GM18868 (cell line): ENCODE results near the gene AP4S1.
"Not testable (repeated sequence)": the region's sequence is repeated elsewhere in the genome, so short reads cannot be mapped to it uniquely, and the experiment has no call there.

Experiments
- ATAC-seq: cut with Tn5 transposase; IDR thresholded peaks from one replicate; pipeline ENCODE4 v1.9.1; 2021; ENCODE audit warnings: mild to moderate bottlenecking, moderate library complexity; ENCODE audit not compliant: unreplicated experiment

Gene AP4S1

GRCh38 chr14:31083781-31084180 lies 58.3 kb downstream of the AP4S1 start:
- ATAC-seq = no peak

DNA sequence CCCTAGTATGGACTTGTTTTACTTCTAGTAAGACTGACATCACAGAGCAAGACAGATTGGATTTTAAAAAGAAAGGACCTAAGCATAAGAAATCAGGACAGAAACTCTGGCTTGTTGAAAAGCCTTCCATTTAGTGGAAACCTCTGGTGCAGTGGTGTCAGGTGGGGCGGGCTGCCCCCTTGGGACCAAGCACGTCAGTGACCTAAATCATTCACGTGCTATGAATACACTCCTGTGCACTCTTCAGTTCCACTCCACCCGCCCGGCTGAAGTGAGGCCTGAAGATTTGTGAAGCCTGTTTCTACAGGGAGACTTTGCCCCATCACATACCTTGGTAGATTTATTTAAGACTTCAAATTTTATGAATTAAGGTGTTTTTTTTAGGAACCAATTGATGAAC lies 58.9 kb downstream of the AP4S1 start:
- ATAC-seq = peak; percentile 95

GRCh38 chr14:31085027-31085426 lies 59.6 kb downstream of the AP4S1 start:
- ATAC-seq = no peak

GRCh38 chr14:31086466-31086865 lies 61.0 kb downstream of the AP4S1 start:
- ATAC-seq = not testable (repeated sequence)

DNA sequence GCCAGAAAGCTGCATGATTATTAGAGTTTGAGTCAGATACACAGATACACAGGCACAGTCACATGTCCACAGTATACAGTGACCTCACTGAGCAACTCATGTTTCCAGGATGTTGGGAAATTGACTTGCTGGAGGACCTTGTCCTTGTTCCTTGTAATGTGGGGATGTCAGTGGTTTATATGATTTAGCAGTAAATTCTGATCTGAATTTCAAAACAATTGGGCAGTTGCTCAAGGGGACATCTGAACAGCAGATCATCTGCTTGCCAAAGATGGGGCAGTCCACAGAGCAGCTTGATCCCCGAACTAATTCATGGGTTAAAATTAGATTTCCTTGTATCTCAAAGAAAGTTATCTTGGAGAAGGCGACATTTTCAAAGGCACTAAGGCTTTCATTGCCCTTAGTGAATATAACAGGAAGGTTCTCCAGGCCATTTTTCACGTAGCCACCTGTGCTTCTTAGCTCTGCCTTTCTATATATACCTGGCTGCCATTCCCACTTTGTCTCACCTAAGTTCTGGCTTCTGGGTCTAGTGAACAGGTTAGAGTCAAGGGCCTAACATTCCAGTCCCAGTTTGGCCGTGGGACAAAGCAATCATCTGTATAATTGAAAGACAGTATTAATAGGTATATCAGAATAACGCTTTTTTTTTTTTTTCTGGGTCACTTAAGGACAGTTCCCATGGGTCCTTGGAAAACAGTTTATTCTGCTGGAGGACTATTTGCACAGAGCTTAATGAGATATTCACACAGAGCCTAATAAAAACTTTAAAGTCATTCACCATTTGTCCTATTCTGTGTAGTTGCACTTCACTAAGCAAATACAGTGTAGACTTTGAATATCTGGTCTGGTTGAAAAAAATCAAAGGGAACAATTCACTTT lies 65.7 kb downstream of the AP4S1 start:
- ATAC-seq = no peak

DNA sequence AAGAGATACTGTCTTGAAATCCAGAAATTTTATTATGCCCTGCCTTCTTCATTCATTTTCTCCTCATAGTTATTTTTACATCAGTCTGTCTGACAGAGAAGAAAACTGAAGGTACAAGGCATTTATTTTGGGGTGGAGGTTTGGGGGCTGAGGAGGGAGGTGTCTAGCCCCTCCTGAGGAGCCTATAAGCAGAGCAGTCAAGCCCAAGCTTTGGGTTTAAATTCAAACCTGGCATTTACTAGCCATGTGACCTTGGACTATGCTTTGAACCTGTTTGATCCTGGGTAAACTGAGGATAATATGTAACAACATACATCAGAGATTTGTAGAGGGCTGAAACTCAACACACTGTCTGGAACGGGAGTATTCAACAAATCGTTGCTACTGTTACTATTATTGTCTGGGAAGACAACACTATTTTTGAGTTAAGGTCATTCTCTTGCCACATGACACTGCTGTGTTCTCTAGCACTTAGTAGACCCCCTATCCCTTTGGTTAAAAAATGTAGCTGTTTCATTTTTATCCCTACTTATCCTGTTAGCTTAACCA lies 66.8 kb downstream of the AP4S1 start:
- no peak for ATAC-seq

DNA sequence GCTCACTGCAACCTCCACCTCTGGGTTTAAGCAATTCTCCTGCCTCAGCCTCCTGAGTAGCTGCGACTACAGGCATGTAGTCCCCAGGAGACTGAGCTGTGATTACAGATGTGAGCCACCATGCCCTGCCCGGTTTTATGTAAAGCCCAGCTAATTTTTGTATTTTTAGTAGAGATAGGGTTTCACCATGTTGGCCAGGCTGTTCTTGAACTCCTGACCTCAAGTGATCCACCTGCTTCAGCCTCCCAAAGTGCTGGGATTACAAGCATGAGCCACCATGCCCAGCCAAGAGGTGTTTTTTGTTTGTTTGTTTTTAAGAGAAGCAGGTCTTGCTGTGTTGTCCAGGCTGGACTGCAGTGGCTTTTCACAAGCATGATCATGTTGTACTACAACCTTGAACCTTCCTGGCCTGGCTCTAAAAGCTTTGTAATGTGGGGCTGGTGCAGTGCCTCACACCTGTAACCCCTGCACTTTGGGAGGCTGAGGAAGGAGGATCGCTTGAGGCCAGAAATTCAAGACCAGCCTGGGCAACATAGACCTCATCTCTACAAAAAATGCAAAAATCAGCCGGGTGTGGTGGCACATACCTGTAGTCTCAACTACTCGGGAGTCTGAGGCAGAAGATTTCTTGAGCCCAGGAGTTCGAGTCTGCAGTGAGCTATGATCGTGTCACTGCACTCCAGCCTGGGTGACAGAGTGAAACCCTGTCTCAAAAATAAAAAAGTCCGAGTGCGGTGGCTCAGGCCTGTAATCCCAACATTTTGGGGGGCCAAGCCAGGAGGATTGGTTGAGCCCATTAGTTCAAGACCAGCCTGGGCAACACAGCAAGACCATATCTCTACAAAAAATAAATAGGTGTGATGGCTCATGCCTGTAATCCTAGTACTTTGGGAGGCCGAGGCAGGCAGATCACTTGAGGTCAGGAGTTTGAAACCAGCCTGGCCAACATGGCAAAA lies 68.7 kb downstream of the AP4S1 start:
- ATAC-seq = not testable (repeated sequence)

DNA sequence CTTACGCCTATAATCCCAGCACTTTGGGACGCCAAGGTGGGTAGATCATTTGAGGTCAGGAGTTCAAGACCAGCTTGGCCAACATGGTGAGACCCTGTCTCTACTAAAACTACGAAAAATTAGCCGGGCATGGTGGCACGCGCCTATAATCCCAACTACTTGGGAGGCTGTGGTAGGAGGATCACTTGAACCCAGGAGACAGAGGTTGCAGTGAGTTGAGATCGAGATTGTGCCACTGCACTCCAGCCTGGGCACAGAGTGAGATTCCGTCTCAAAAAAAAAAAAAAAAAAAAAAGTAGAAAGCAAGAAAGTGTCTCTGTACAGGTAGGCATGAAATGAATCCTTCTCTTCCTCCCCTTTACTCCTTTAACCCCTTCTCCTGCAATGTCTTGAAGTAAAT lies 70.4 kb downstream of the AP4S1 start:
- ATAC-seq = not testable (repeated sequence)

GRCh38 chr14:31096255-31096654 lies 70.8 kb downstream of the AP4S1 start:
- no peak for ATAC-seq

GRCh38 chr14:31097081-31097480 lies 71.6 kb downstream of the AP4S1 start:
- no peak for ATAC-seq

DNA sequence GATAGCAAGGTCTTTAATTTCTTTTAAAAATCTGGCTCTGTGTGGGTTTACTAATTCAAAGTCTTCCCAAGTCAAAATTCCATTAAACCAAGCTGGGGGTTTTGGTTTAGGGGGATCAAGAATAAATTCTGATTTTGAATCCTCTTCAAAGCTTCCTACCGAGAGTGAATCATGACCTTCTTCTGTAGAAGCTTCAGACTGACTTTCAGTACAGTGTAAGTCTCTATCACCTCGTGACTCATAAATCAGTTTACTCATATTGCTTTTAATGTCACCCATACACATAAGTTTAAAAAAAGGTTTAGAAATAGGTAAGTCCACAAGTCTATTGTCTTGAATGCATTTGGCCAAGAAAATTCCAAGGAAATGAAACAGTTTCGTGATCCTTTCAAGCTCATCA lies 81.3 kb downstream of the AP4S1 start:
- no peak for ATAC-seq

DNA sequence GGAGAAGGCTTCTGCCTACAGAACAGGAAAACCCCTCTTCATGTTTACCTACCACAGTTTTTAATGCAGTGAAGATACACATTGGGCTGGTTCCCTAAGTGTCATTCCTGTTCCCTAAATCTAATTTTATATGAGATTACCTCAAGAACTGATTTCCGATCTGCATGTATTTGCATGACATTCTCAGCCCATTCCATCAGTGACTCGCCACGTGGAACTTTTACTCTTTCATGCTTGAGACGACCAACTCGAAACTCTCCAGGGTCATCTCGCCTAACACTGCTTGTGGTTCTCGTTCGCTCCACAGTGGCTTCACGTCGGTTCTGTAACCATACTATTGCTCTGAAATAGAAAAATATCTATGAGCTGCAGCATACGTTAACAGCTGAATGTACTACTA lies 83.8 kb downstream of the AP4S1 start:
- no peak for ATAC-seq

- no peak for ATAC-seq
Observed at GRCh38 chr14:31110872-31111271, 85.4 kb downstream of the AP4S1 start.

GRCh38 chr14:31113794-31114193 lies 88.3 kb downstream of the AP4S1 start:
- ATAC-seq = no peak

DNA sequence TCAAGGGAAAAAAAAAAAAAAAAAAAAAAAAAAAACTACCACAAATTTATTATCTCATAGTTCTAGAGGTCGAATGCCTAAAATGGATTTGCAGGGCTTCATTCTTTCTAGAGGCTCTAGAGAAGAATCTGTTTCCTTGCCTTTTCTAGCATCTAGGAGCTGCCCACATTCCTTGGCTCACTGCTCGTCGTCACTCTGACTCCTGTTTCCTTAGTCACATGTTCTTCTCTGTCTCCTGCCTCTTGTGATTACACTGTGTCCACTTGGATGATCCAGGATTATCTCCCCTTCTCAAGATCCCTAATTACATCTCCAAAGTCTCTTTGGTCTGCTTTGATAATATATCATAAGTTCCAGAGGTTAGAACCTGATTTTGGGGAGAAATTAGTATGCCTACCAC lies 93.4 kb downstream of the AP4S1 start:
- ATAC-seq = no peak

DNA sequence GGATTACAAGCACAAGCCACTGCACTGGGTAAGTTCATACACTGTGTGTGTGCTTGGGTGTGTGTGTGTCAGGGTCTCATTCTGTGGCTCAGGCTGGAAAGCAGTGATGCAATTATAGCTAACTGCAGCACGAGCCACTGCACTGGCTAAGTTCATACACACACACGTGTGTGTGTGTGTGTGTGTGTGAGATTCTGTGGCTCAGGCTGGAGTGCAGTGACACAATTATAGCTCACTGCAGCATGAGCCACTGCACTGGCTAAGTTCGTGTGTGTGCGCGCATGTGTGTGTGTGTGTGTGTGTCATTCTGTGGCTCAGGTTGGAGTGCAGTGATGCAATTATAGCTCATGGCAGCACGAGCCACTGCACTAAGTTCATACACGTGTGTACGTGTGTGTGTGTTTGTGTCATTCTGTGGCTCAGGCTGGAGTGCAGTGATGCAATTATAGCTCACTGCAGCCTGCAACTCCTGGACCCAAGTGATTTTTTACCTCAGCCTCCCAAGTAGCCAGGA lies 96.7 kb downstream of the AP4S1 start:
- ATAC-seq = no peak

- no peak for ATAC-seq
Observed at GRCh38 chr14:31122921-31123320, 97.5 kb downstream of the AP4S1 start.

DNA sequence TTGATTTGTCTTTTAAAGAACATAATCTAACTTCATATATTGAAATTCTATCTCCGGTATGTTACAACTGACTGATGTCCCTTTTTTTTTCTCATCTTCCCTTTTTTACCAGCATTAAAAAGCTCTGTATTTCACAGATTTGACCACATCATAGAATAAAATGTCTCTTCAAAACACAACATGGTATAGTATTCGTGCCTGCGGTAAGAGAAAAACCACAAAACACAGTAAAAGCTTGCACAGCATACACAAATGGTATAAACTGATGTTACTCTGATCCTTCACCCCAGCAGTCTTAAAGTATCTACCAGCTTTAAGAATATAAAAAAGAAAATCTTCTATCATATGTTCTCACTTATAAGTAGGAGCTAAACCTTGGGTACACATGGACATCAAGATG lies 98.7 kb downstream of the AP4S1 start:
- no peak for ATAC-seq

DNA sequence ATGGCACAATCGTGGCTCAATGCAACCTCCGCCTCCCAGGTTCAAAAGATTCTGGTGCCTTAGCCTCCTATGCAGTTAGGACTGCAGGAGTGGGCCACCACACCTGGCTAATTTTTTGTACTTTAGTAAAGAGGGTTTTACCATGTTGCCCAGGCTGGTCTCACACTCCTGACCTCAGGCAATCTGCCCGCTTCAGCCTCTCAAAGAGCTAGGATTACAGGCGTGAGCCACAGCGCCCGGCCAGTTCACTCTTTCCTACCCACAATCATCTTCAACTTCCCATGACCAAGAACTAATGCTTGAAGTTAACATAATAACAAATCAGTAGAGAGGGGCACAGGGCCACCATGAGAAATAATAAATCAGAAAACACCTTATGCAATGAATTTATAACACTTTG lies 99.8 kb downstream of the AP4S1 start:
- no peak for ATAC-seq

DNA sequence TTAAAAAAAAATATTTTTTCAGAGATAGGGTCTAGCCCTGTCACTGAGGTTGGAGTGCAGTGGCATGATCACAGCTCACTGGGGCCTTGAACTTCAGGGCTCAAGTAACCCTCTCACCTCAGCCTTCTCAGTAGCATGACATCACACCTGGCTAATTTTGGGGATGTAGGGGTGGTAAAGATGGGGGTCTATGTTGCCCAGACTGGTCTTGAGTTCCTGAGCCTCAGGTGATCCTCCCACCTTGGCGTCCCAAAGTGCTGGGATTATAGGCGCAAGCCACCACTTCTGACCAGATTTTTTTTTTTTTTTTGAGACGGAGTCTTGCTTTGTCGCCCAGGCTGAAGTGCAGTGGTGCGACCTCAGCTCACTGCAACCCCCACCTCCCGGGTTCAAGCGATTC lies 101.2 kb downstream of the AP4S1 start:
- no peak for ATAC-seq

GRCh38 chr14:31127690-31128089 lies 102.2 kb downstream of the AP4S1 start:
- ATAC-seq = peak; percentile 92
